ENCODE results near the gene MYH9. TPM values are rescaled to one million over a fixed set of nuclear protein-coding genes. Genes with fewer than 3 reads are reported as not detected.

The MYH9 gene
- total RNA-seq, 2 experiments from 2014 or later = 112 to 223 TPM

- peaks cover 97% of the 10 kb centered on the region for H3K36me3 ChIP-seq (ENCODE audit: insufficient read depth, low read length)
- peaks cover 10% of the 10 kb centered on the region for H3K4me1 ChIP-seq (ENCODE audit: insufficient read depth, low read length, poor library complexity, severe bottlenecking)
- TF ChIP-seq CTCF (conservative IDR thresholded peaks at IDR 0.05; ENCODE audit: low read length) (no peak), EZH2phosphoT487 (IDR thresholded peaks at IDR 0.05; ENCODE audit: borderline replicate concordance, low read depth, low read length) (no peak)
- ChIA-PET CTCF (ENCODE audit: unreplicated experiment) (interaction anchor here (0.6 kb wide), 1 partner anchor 47 kb away, joined by 4 read pairs; no protein-coding TSS in a partner anchor), POLR2A (no interaction called here)
- intact Hi-C loops (cut with micrococcal nuclease; ENCODE audit: unreplicated experiment) = no loop called here
- no peaks in the 10 kb centered on the region for H3K9me3 ChIP-seq (ENCODE audit: low read length)
- no peaks in the 10 kb centered on the region for H3K9me2 ChIP-seq (ENCODE audit: insufficient read depth, low read length)
- no peak overlapping the region for H2AFZ ChIP-seq (ENCODE audit: low read length)
- no peak overlapping the region for H3K4me2 ChIP-seq (ENCODE audit: low read length)
- DNase-seq (ENCODE audit: low spot score) = no peak
- BruUV-seq (replicated peaks) = no TSS peak
- H4K20me1 ChIP-seq (ENCODE audit: insufficient read depth, low read length) = no peaks in the 10 kb centered on the region
- no peak overlapping the region for H3K27ac ChIP-seq (ENCODE audit: low read depth, low read length, poor library complexity, severe bottlenecking)
- peaks cover 6% of the 10 kb centered on the region; the same call in 1 of the 2 replicates for H3K79me2 ChIP-seq (ENCODE audit: insufficient read depth, low read depth, low read length)
- H3K4me3 ChIP-seq (ENCODE audit: low read depth, low read length, poor library complexity, severe bottlenecking) = no peak overlapping the region
These were observed 63.4 kb downstream of the MYH9 start for GRCh38 chr22:36324414-36324813.

GRCh38 chr22:36323855-36324331, 63.9 kb downstream of the MYH9 start:
- POLR2A ChIA-PET = no interaction called here
- Histone ChIP-seq H3K79me2 (ENCODE audit: insufficient read depth, low read depth, low read length) (peaks cover under 1% of the 10 kb centered on the region; the same call in 1 of the 2 replicates), H3K36me3 (ENCODE audit: insufficient read depth, low read length) (peaks cover 98% of the 10 kb centered on the region)

More at GRCh38 chr22:36323855-36324331, 63.9 kb downstream of the MYH9 start:
- Histone ChIP-seq H3K4me2 (ENCODE audit: low read length) (no peak overlapping the region), H3K4me1 (ENCODE audit: insufficient read depth, low read length, poor library complexity, severe bottlenecking) (peaks cover 4% of the 10 kb centered on the region), H3K9me2 (ENCODE audit: insufficient read depth, low read length) (no peaks in the 10 kb centered on the region), H4K20me1 (ENCODE audit: insufficient read depth, low read length) (no peaks in the 10 kb centered on the region), H3K9me3 (ENCODE audit: low read length) (no peaks in the 10 kb centered on the region), H3K4me3 (ENCODE audit: low read depth, low read length, poor library complexity, severe bottlenecking) (no peak overlapping the region), H2AFZ (ENCODE audit: low read length) (no peak overlapping the region), H3K27ac (ENCODE audit: low read depth, low read length, poor library complexity, severe bottlenecking) (no peak overlapping the region)
- no peak for DNase-seq (ENCODE audit: low spot score)
- BruUV-seq (replicated peaks) = no TSS peak
- TF ChIP-seq CTCF (conservative IDR thresholded peaks at IDR 0.05; ENCODE audit: low read length) = no peak
- TF ChIP-seq EZH2phosphoT487 (IDR thresholded peaks at IDR 0.05; ENCODE audit: borderline replicate concordance, low read depth, low read length) = no peak
- intact Hi-C loops (cut with micrococcal nuclease; ENCODE audit: unreplicated experiment) = no loop called here
- CTCF ChIA-PET (ENCODE audit: unreplicated experiment) = no interaction called here
